Pulmonary artery endothelial cell (primary cell): ENCODE measurements around the gene MSL3. TPM values are rescaled to one million over a fixed set of nuclear protein-coding genes. Genes with fewer than 3 reads are reported as not detected.

Source experiments
- DNase-seq: peaks from one replicate; pipeline ENCODE4 v3.0.0-alpha.2; 2011; ENCODE audit warnings: low read depth, low spot score
- total RNA-seq: library from RNA; depleted of rRNA; stranded (reverse); fragments of >200 nt; gene quantifications from 2 replicates; pipeline ENCODE4 v1.2.3, GENCODE V29; 2014

MSL3 gene
- total RNA-seq: 50.7 and 54.8 TPM in 2 replicates

- peak; percentile 29 for DNase-seq
These were observed at the start of gene MSL3 for GRCh38 chrX:11757719-11758399. Gene MSL3, plus strand, starts transcription at chrX:11758237. Its CDS starts 27 bp downstream, at chrX:11758264.

GRCh38 chrX:11722304-11722703 is 35.7 kb upstream of the MSL3 start:
- DNase-seq: no peak

- no peak for DNase-seq
These were observed 33.7 kb upstream of the MSL3 start for GRCh38 chrX:11724122-11725017.

GRCh38 chrX:11725631-11726442 is 32.2 kb upstream of the MSL3 start:
- no peak for DNase-seq

- no peak for DNase-seq
These were observed 29.5 kb upstream of the MSL3 start for GRCh38 chrX:11728556-11728955.

GRCh38 chrX:11733614-11734013 is 24.4 kb upstream of the MSL3 start:
- no peak for DNase-seq

- DNase-seq: no peak
These were observed 18.3 kb upstream of the MSL3 start for GRCh38 chrX:11739776-11740175.

GRCh38 chrX:11740794-11741193 is 17.2 kb upstream of the MSL3 start:
- no peak for DNase-seq

GRCh38 chrX:11741574-11741973 is 16.5 kb upstream of the MSL3 start:
- no peak for DNase-seq

GRCh38 chrX:11745881-11746280 is 12.2 kb upstream of the MSL3 start:
- no peak for DNase-seq

- DNase-seq: no peak
These were observed 8.0 kb upstream of the MSL3 start for GRCh38 chrX:11750046-11750445.

GRCh38 chrX:11750694-11751093 is 7.3 kb upstream of the MSL3 start:
- no peak for DNase-seq

- no peak for DNase-seq
These were observed 6.8 kb upstream of the MSL3 start for GRCh38 chrX:11751261-11751660.

GRCh38 chrX:11753668-11754067 is 4.4 kb upstream of the MSL3 start:
- DNase-seq: no peak

GRCh38 chrX:11754958-11755645 is 2.9 kb upstream of the MSL3 start:
- DNase-seq: no peak

- DNase-seq: no peak
These were observed 2.3 kb upstream of the MSL3 start for GRCh38 chrX:11755724-11756123.

GRCh38 chrX:11756354-11757318 is 1.4 kb upstream of the MSL3 start:
- DNase-seq: no peak

- DNase-seq: no peak
These were observed 679 bp upstream of the MSL3 start for GRCh38 chrX:11757397-11757718.

- DNase-seq: peak; percentile 26
These were observed 549 bp downstream of the MSL3 start for GRCh38 chrX:11758400-11759171.

- DNase-seq: no peak
These were observed 1.1 kb downstream of the MSL3 start for GRCh38 chrX:11759172-11759460.
